Measurements from ENCODE around the gene ENHO.

GRCh38 chr9:34496149-34496712 is 26.6 kb downstream of the ENHO start:
- TF ChIP-seq CTCF (IDR thresholded peaks at IDR 0.05) (no peak), POLR2A (IDR thresholded peaks at IDR 0.05) (no peak)

Data from lower leg skin (tissue), 3 donors.